A204.1 (cell line): ENCODE measurements around the gene HYDIN.
"Not testable (repeated sequence)": the region's sequence is repeated elsewhere in the genome, so short reads cannot be mapped to it uniquely, and the experiment has no call there.

Experiments
- FAIRE-seq: peaks from 2 replicates; lab custom pipeline; 2012; peaks lifted over from hg19 to GRCh38; lab: Jason Lieb, UNC

The HYDIN gene

GRCh38 chr16:70992511-70992910 lies 238.0 kb downstream of the HYDIN start:
- not testable (repeated sequence) for FAIRE-seq

- FAIRE-seq: not testable (repeated sequence)
Measured at GRCh38 chr16:70987019-70987715, 243.4 kb downstream of the HYDIN start.

GRCh38 chr16:70984675-70985074 lies 245.8 kb downstream of the HYDIN start:
- FAIRE-seq: not testable (repeated sequence)

GRCh38 chr16:70968332-70968731 lies 262.2 kb downstream of the HYDIN start:
- FAIRE-seq: not testable (repeated sequence)

- not testable (repeated sequence) for FAIRE-seq
Measured at GRCh38 chr16:70960169-70960568, 270.4 kb downstream of the HYDIN start.

GRCh38 chr16:70954922-70955321 lies 275.6 kb downstream of the HYDIN start:
- not testable (repeated sequence) for FAIRE-seq

- not testable (repeated sequence) for FAIRE-seq
Measured at GRCh38 chr16:70953824-70954223, 276.7 kb downstream of the HYDIN start.

- FAIRE-seq: not testable (repeated sequence)
Measured at GRCh38 chr16:70943551-70943950, 287.0 kb downstream of the HYDIN start.

GRCh38 chr16:70939690-70940359 lies 290.7 kb downstream of the HYDIN start:
- FAIRE-seq: not testable (repeated sequence)

GRCh38 chr16:70936781-70937525 lies 293.6 kb downstream of the HYDIN start:
- FAIRE-seq: not testable (repeated sequence)

- FAIRE-seq: not testable (repeated sequence)
Measured at GRCh38 chr16:70935325-70935724, 295.2 kb downstream of the HYDIN start.

GRCh38 chr16:70933746-70934145 lies 296.8 kb downstream of the HYDIN start:
- not testable (repeated sequence) for FAIRE-seq

- FAIRE-seq: not testable (repeated sequence)
Measured at GRCh38 chr16:70930757-70931156, 299.8 kb downstream of the HYDIN start.

- not testable (repeated sequence) for FAIRE-seq
Measured at GRCh38 chr16:70922164-70922563, 308.4 kb downstream of the HYDIN start.

- not testable (repeated sequence) for FAIRE-seq
Measured at GRCh38 chr16:70920661-70921060, 309.9 kb downstream of the HYDIN start.

GRCh38 chr16:70888208-70888607 lies 342.3 kb downstream of the HYDIN start:
- not testable (repeated sequence) for FAIRE-seq

- not testable (repeated sequence) for FAIRE-seq
Measured at GRCh38 chr16:70884652-70885051, 345.9 kb downstream of the HYDIN start.

- FAIRE-seq: not testable (repeated sequence)
Measured at GRCh38 chr16:70882311-70882710, 348.2 kb downstream of the HYDIN start.

GRCh38 chr16:70877895-70878294 lies 352.6 kb downstream of the HYDIN start:
- not testable (repeated sequence) for FAIRE-seq

GRCh38 chr16:70876442-70876841 lies 354.1 kb downstream of the HYDIN start:
- FAIRE-seq: not testable (repeated sequence)

GRCh38 chr16:70864698-70865097 lies 365.8 kb downstream of the HYDIN start:
- not testable (repeated sequence) for FAIRE-seq

GRCh38 chr16:70861996-70862395 lies 368.5 kb downstream of the HYDIN start:
- not testable (repeated sequence) for FAIRE-seq

GRCh38 chr16:70851299-70851698 lies 379.2 kb downstream of the HYDIN start:
- not testable (repeated sequence) for FAIRE-seq
